Measurements from ENCODE around the gene LRCH4. TPM values are rescaled to one million over a fixed set of nuclear protein-coding genes. Genes with fewer than 3 reads are reported as not detected.

Gene LRCH4
- total and polyA plus RNA-seq, 2 of the 13 experiments (the other 11 are each of a cell fraction or from before 2014, with no cell fraction given), result 7.0 to 9.3 TPM

GRCh38 chr7:100585511-100586265 is at the start of gene LRCH4 (continued):
- TF ChIP-seq TFAP4 (IDR thresholded peaks at IDR 0.05; ENCODE audit: borderline replicate concordance, low read depth), result no peak
- TF ChIP-seq CBX5 (CRISPR knock-in tag; IDR thresholded peaks at IDR 0.05; ENCODE audit: borderline replicate concordance), result peak; percentile 76; the same call in 1 of the 2 replicates
- no peak for TF ChIP-seq PBX3 (CRISPR knock-in tag; IDR thresholded peaks at IDR 0.05; ENCODE audit: borderline replicate concordance)
- no peak for TF ChIP-seq ADNP (CRISPR knock-in tag; IDR thresholded peaks at IDR 0.05)
- TF ChIP-seq KMT2A (CRISPR knock-in tag; IDR thresholded peaks at IDR 0.05), result no peak
- no peak for TF ChIP-seq ZNF432 (CRISPR knock-in tag; IDR thresholded peaks at IDR 0.05; ENCODE audit: borderline replicate concordance)
- TF ChIP-seq ZBTB10 (CRISPR knock-in tag; IDR thresholded peaks at IDR 0.05; ENCODE audit: borderline replicate concordance), result no peak
- peak; percentile 61 for TF ChIP-seq ZSCAN25 (CRISPR knock-in tag; IDR thresholded peaks at IDR 0.05)
- TF ChIP-seq SNAPC5 (CRISPR knock-in tag; IDR thresholded peaks at IDR 0.05; ENCODE audit: borderline replicate concordance), result peak; percentile 99
- peak; percentile 91 for TF ChIP-seq GABPB1 (CRISPR knock-in tag; IDR thresholded peaks at IDR 0.05)
- no peak for TF ChIP-seq ZSCAN30 (CRISPR knock-in tag; IDR thresholded peaks at IDR 0.05)
- peak; percentile 88 for TF ChIP-seq HDAC1 (CRISPR knock-in tag; IDR thresholded peaks at IDR 0.05)
- TF ChIP-seq GFI1 (CRISPR knock-in tag; IDR thresholded peaks at IDR 0.05; ENCODE audit: borderline replicate concordance), result peak; percentile 37; the same call in 1 of the 2 replicates
- no peak for TF ChIP-seq TBP (CRISPR knock-in tag; IDR thresholded peaks at IDR 0.05)

Measured in HepG2 (cell line).